Loucy (cell line): ENCODE measurements around the gene KRT39.

Source experiments
- H2AFZ ChIP-seq: fragments of 200-600 bp; sonication (generic); 2 replicates; pipeline ENCODE4 v1.6.0; 2016; ENCODE audit warnings: antibody characterized with exemption, mild to moderate bottlenecking, low read length, moderate library complexity
- H3F3A ChIP-seq: fragments of 200-600 bp; 2 replicates; pipeline ENCODE4 v1.6.0; 2016; ENCODE audit warnings: antibody characterized with exemption, low read depth, mild to moderate bottlenecking
- H3K27me3 ChIP-seq: fragments of 200-600 bp; sonication (generic); 2 replicates; pipeline ENCODE4 v1.6.1; 2014; ENCODE audit warnings: low read length, mild to moderate bottlenecking; ENCODE audit not compliant: insufficient read depth, poor library complexity, severe bottlenecking
- H3K36me3 ChIP-seq: fragments of 200-600 bp; sonication (generic); 2 replicates; pipeline ENCODE4 v1.6.1; 2016; ENCODE audit warnings: low read length; ENCODE audit not compliant: insufficient read depth
- H3K4me1 ChIP-seq: fragments of 200-600 bp; sonication (generic); 2 replicates; pipeline ENCODE4 v1.5.1; 2014; ENCODE audit warnings: low read length, mild to moderate bottlenecking; ENCODE audit not compliant: insufficient read depth, poor library complexity, severe bottlenecking
- H3K4me2 ChIP-seq: fragments of 200-600 bp; sonication (generic); 2 replicates; pipeline ENCODE4 v1.6.0; 2014; ENCODE audit warnings: antibody characterized with exemption, low read length, low read depth, mild to moderate bottlenecking; ENCODE audit not compliant: poor library complexity, severe bottlenecking
- H3K4me3 ChIP-seq: fragments of 200-600 bp; sonication (generic); 2 replicates; pipeline ENCODE4 v1.5.1; 2014; ENCODE audit warnings: low read length, mild to moderate bottlenecking, mixed read lengths; ENCODE audit not compliant: poor library complexity, severe bottlenecking
- H3K79me2 ChIP-seq: fragments of 200-600 bp; sonication (generic); 2 replicates; pipeline ENCODE4 v1.6.1; 2014; ENCODE audit warnings: low read length; ENCODE audit not compliant: insufficient read depth
- H3K9ac ChIP-seq: fragments of 200-600 bp; sonication (generic); 2 replicates; pipeline ENCODE4 v1.6.0; 2014; ENCODE audit warnings: mild to moderate bottlenecking, low read depth, low read length, moderate library complexity; ENCODE audit not compliant: poor library complexity, severe bottlenecking
- H3K9me2 ChIP-seq: fragments of 200-600 bp; sonication (generic); replicated peaks from 2 replicates; pipeline ENCODE4 v1.6.1; 2016; ENCODE audit warnings: low read depth, low read length, mixed read lengths
- H3K9me3 ChIP-seq: fragments of 200-600 bp; sonication (generic); 2 replicates; pipeline ENCODE4 v1.6.1; 2014; ENCODE audit warnings: mild to moderate bottlenecking, antibody characterized with exemption, low read length, low read depth; ENCODE audit not compliant: insufficient read depth
- H4K20me1 ChIP-seq: fragments of 200-600 bp; sonication (generic); 2 replicates; pipeline ENCODE4 v1.6.0; 2014; ENCODE audit warnings: antibody characterized with exemption, low read length, mild to moderate bottlenecking; ENCODE audit not compliant: insufficient read depth, poor library complexity, severe bottlenecking
- EZH2phosphoT487 ChIP-seq: fragments of 200-600 bp; IDR thresholded peaks from 2 replicates; pipeline ENCODE4 v1.6.1; 2018; ENCODE audit warnings: antibody characterized with exemption, mild to moderate bottlenecking, moderate library complexity, borderline replicate concordance
- TF ChIP-seq, protein P1 (sequence below): fragments of 200-600 bp; sonication (generic); conservative IDR thresholded peaks from 2 replicates; pipeline ENCODE4 v1.5.1; 2014; ENCODE audit warnings: mild to moderate bottlenecking, antibody characterized with exemption, low read length

KRT39 gene

DNA sequence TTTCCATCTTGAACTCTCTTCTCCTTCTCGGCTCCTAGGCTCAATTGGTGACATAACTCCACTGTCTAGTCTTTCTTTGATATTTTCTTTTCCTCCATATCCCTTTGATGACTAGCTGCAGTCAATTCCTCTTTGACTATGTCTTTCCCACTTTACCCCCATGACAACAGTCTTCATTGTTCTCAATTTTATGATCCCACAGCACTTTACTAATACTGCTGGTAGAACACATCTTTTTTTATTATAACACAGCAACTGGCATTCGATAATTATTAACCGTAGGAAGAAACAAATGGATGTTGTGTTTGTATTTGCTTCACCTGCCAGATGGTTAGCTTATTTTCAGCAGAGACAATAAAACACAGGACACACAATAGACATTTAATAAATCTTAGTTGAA, 25.9 kb upstream of the KRT39 start:
- Histone ChIP-seq H2AFZ (no peak overlapping the region), H3K4me2 (no peak overlapping the region), H3K36me3 (no peaks in the 10 kb centered on the region), H3K9me3 (no peaks in the 10 kb centered on the region), H3K79me2 (no peaks in the 10 kb centered on the region), H3K27me3 (no peaks in the 10 kb centered on the region), H3K4me1 (no peaks in the 10 kb centered on the region), H4K20me1 (no peaks in the 10 kb centered on the region), H3K9ac (no peak overlapping the region), H3F3A (no peaks in the 10 kb centered on the region), H3K4me3 (no peak overlapping the region), H3K9me2 (no peaks in the 10 kb centered on the region)
- no peak for TF ChIP-seq EZH2phosphoT487
- TF ChIP-seq, protein P1, sequence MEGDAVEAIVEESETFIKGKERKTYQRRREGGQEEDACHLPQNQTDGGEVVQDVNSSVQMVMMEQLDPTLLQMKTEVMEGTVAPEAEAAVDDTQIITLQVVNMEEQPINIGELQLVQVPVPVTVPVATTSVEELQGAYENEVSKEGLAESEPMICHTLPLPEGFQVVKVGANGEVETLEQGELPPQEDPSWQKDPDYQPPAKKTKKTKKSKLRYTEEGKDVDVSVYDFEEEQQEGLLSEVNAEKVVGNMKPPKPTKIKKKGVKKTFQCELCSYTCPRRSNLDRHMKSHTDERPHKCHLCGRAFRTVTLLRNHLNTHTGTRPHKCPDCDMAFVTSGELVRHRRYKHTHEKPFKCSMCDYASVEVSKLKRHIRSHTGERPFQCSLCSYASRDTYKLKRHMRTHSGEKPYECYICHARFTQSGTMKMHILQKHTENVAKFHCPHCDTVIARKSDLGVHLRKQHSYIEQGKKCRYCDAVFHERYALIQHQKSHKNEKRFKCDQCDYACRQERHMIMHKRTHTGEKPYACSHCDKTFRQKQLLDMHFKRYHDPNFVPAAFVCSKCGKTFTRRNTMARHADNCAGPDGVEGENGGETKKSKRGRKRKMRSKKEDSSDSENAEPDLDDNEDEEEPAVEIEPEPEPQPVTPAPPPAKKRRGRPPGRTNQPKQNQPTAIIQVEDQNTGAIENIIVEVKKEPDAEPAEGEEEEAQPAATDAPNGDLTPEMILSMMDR = no peak

DNA sequence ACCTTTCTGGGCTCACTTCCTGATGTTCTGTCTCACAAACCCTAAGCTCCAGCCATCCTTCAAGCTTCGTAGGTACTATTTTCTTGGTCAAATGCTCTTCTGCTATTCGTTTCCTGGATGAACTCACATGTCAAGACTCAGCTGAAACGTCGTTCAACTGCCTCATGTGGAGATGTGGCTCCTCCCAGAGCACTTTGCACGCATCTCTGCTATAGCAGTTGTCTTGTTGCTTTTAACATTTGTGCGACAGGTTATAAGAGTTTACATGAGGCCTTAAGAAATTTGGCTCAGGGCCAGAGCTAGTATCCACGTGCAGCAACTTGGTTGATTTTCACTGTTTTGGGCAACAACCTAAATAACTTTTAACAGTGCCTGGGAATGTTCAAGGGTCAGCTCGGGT, 20.2 kb upstream of the KRT39 start:
- Histone ChIP-seq H3K9me3 (no peaks in the 10 kb centered on the region), H3K27me3 (peaks cover 12% of the 10 kb centered on the region), H3K9me2 (no peaks in the 10 kb centered on the region), H3K4me1 (no peaks in the 10 kb centered on the region), H3K79me2 (no peaks in the 10 kb centered on the region), H2AFZ (no peak overlapping the region), H3K9ac (no peak overlapping the region), H4K20me1 (no peaks in the 10 kb centered on the region), H3K4me2 (no peak overlapping the region), H3K4me3 (no peak overlapping the region), H3K36me3 (no peaks in the 10 kb centered on the region), H3F3A (no peaks in the 10 kb centered on the region)
- no peak for TF ChIP-seq EZH2phosphoT487
- TF ChIP-seq, protein P1 = no peak

DNA sequence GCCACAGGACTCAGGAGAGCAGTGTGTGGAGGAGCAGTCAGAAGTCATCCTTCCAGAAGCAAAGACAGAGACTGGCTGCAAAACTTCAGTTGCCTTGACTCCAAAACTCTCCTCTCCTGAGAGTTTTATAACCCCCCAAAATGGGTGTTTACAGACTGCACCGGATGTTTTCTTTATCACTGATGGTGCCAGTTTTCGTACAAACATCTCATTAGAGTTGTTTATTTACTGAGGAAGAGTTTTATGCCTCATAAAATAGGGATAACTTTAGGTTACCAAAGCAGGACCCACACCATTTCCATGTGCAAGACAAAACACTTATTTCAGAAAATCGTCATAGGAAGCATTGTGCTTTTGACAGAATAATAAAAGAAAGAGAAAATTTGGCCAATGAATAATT, 17.5 kb upstream of the KRT39 start, which contains the start of gene KRT40:
Gene KRT40, minus strand, starts transcription at position 101 of the 400 bp plus-strand sequence. Its CDS starts 53 bp downstream, at position 48.
- no peaks in the 10 kb centered on the region for H3K9me3 ChIP-seq
- no peaks in the 10 kb centered on the region for H3K36me3 ChIP-seq
- no peak for TF ChIP-seq EZH2phosphoT487
- TF ChIP-seq, protein P1 = no peak
- H3K27me3 ChIP-seq = peaks cover 12% of the 10 kb centered on the region
- no peaks in the 10 kb centered on the region for H3K79me2 ChIP-seq
- H3K4me1 ChIP-seq = no peaks in the 10 kb centered on the region
- no peaks in the 10 kb centered on the region for H3F3A ChIP-seq
- no peak within 1 kb of the TSS for H2AFZ ChIP-seq
- no peaks in the 10 kb centered on the region for H4K20me1 ChIP-seq
- no peak within 1 kb of the TSS for H3K4me2 ChIP-seq
- H3K4me3 ChIP-seq = no peak within 1 kb of the TSS
- no peaks in the 10 kb centered on the region for H3K9me2 ChIP-seq
- no peak within 1 kb of the TSS for H3K9ac ChIP-seq
